Type B pancreatic cell (in vitro differentiated cells): ENCODE data around the gene MYLK. TPM values are rescaled to one million over a fixed set of nuclear protein-coding genes. Genes with fewer than 3 reads are reported as not detected.

Experiments
- DNase-seq: peaks from one replicate; pipeline ENCODE4 v3.0.0; 2021; ENCODE audit warnings: mixed read lengths; ENCODE audit not compliant: unreplicated experiment; ENCODE audit errors: extremely low spot score
- H3K27ac Mint-ChIP-seq: 2 replicates; pipeline ENCODE4 v1.8.0; 2021; ENCODE audit warnings: mild to moderate bottlenecking, mixed read lengths
- H3K27me3 Mint-ChIP-seq: 2 replicates; pipeline ENCODE4 v1.8.0; 2021; ENCODE audit warnings: mixed read lengths
- H3K36me3 Mint-ChIP-seq: 2 replicates; pipeline ENCODE4 v1.8.0; 2021; ENCODE audit warnings: mixed read lengths
- H3K4me1 Mint-ChIP-seq: one replicate; pipeline ENCODE4 v1.8.0; 2021; ENCODE audit warnings: mixed read lengths; ENCODE audit not compliant: unreplicated experiment
- H3K4me3 Mint-ChIP-seq: 2 replicates; pipeline ENCODE4 v1.8.0; 2021; ENCODE audit warnings: mild to moderate bottlenecking, mixed read lengths
- H3K9me3 Mint-ChIP-seq: 2 replicates; pipeline ENCODE4 v1.8.0; 2021; ENCODE audit warnings: mixed read lengths
- CTCF ChIP-seq: fragments of 200-600 bp; sonication (generic); conservative IDR thresholded peaks from 2 replicates; pipeline ENCODE4 v1.5.0; 2021; ENCODE audit warnings: antibody characterized with exemption, mild to moderate bottlenecking
- total RNA-seq: library from RNA; stranded (reverse); gene quantifications from 2 replicates; pipeline ENCODE4 v1.2.1, GENCODE V29; 2021; ENCODE audit warnings: low replicate concordance

Gene MYLK
- total RNA-seq, 1 donor from 2014 or later: 16.8 TPM

- Mint-ChIP-seq H3K36me3 (peaks cover 6% of the 10 kb centered on the region), H3K27ac (no peak overlapping the region), H3K27me3 (no peaks in the 10 kb centered on the region), H3K4me3 (no peak overlapping the region), H3K9me3 (no peaks in the 10 kb centered on the region), H3K4me1 (no peaks in the 10 kb centered on the region)
- no peak for TF ChIP-seq CTCF
- DNase-seq: no peak
Observed at GRCh38 chr3:123562547-123562946, 321.6 kb downstream of the MYLK start.

GRCh38 chr3:123561188-123561587 lies 322.9 kb downstream of the MYLK start:
- H3K36me3 Mint-ChIP-seq: no peaks in the 10 kb centered on the region
- no peaks in the 10 kb centered on the region for H3K27me3 Mint-ChIP-seq
- no peaks in the 10 kb centered on the region for H3K9me3 Mint-ChIP-seq
- TF ChIP-seq CTCF: no peak
- DNase-seq: no peak
- H3K4me3 Mint-ChIP-seq: no peak overlapping the region
- no peaks in the 10 kb centered on the region for H3K4me1 Mint-ChIP-seq
- no peak overlapping the region for H3K27ac Mint-ChIP-seq

Other genes starting within 250 kb of the MYLK start
- 39.9 and 83.3 TPM in 2 replicates for gene CCDC14, start 76.9 kb upstream of the MYLK start, total RNA-seq
- gene ROPN1, start 107.8 kb upstream of the MYLK start, total RNA-seq: not detected in 2 replicates
- 36.4 and 57.0 TPM in 2 replicates for gene KALRN, start 149.0 kb upstream of the MYLK start, total RNA-seq